Stimulated activated naive CD8-positive, alpha-beta T cell treated with anti-CD3 and anti-CD28 coated beads, Interleukin-15, Interleukin-2, amounts not matched to agents 100 ng/mL and 50 ng/mL, for 24 hours (primary cell): Measurements from ENCODE around the gene TBC1D5.

Experiments used
- H3K27ac Mint-ChIP-seq: one replicate; pipeline ENCODE4 v1.8.0; 2021; ENCODE audit warnings: mild to moderate bottlenecking, mixed read lengths
- H3K27me3 Mint-ChIP-seq: one replicate; pipeline ENCODE4 v1.8.0; 2021; ENCODE audit warnings: mixed read lengths
- H3K36me3 Mint-ChIP-seq: one replicate; pipeline ENCODE4 v1.8.0; 2021; ENCODE audit warnings: low read depth, mixed read lengths
- H3K4me1 Mint-ChIP-seq: one replicate; pipeline ENCODE4 v1.8.0; 2021; ENCODE audit warnings: low read depth, mixed read lengths
- H3K4me3 Mint-ChIP-seq: one replicate; pipeline ENCODE4 v1.8.0; 2021; ENCODE audit warnings: mild to moderate bottlenecking, mixed read lengths
- H3K9me3 Mint-ChIP-seq: one replicate; pipeline ENCODE4 v1.8.0; 2021; ENCODE audit warnings: mixed read lengths

Gene TBC1D5

GRCh38 chr3:17258823-17259436 is 483.5 kb downstream of the TBC1D5 start:
- no peaks in the 10 kb centered on the region for H3K27me3 Mint-ChIP-seq
- no peaks in the 10 kb centered on the region for H3K4me1 Mint-ChIP-seq
- no peak overlapping the region for H3K4me3 Mint-ChIP-seq
- no peak overlapping the region for H3K27ac Mint-ChIP-seq
- H3K36me3 Mint-ChIP-seq: peaks cover 5% of the 10 kb centered on the region
- H3K9me3 Mint-ChIP-seq: no peaks in the 10 kb centered on the region

GRCh38 chr3:17257269-17257668 is 485.2 kb downstream of the TBC1D5 start:
- Mint-ChIP-seq H3K27me3 (no peaks in the 10 kb centered on the region), H3K9me3 (no peaks in the 10 kb centered on the region), H3K27ac (no peak overlapping the region), H3K36me3 (peaks cover 5% of the 10 kb centered on the region), H3K4me3 (no peak overlapping the region), H3K4me1 (no peaks in the 10 kb centered on the region)

GRCh38 chr3:17243621-17244020 is 498.8 kb downstream of the TBC1D5 start:
- Mint-ChIP-seq H3K36me3 (no peaks in the 10 kb centered on the region), H3K4me1 (no peaks in the 10 kb centered on the region), H3K27me3 (no peaks in the 10 kb centered on the region)

GRCh38 chr3:17239417-17239816 is 503.0 kb downstream of the TBC1D5 start:
- H3K27ac Mint-ChIP-seq: no peak overlapping the region

More at GRCh38 chr3:17243621-17244020, 498.8 kb downstream of the TBC1D5 start:
- no peaks in the 10 kb centered on the region for H3K9me3 Mint-ChIP-seq
- no peak overlapping the region for H3K4me3 Mint-ChIP-seq
- H3K27ac Mint-ChIP-seq: no peak overlapping the region

GRCh38 chr3:17238023-17238422 is 504.4 kb downstream of the TBC1D5 start:
- no peaks in the 10 kb centered on the region for H3K36me3 Mint-ChIP-seq
- H3K9me3 Mint-ChIP-seq: no peaks in the 10 kb centered on the region
- no peak overlapping the region for H3K4me3 Mint-ChIP-seq
- H3K27me3 Mint-ChIP-seq: no peaks in the 10 kb centered on the region
- H3K4me1 Mint-ChIP-seq: peaks cover 19% of the 10 kb centered on the region
- H3K27ac Mint-ChIP-seq: no peak overlapping the region

More at GRCh38 chr3:17239417-17239816, 503.0 kb downstream of the TBC1D5 start:
- H3K4me3 Mint-ChIP-seq: no peak overlapping the region
- H3K9me3 Mint-ChIP-seq: no peaks in the 10 kb centered on the region
- no peaks in the 10 kb centered on the region for H3K27me3 Mint-ChIP-seq
- H3K4me1 Mint-ChIP-seq: peaks cover 13% of the 10 kb centered on the region
- H3K36me3 Mint-ChIP-seq: no peaks in the 10 kb centered on the region

GRCh38 chr3:17235310-17235709 is 507.1 kb downstream of the TBC1D5 start:
- Mint-ChIP-seq H3K27me3 (no peaks in the 10 kb centered on the region), H3K27ac (no peak overlapping the region), H3K4me1 (peaks cover 24% of the 10 kb centered on the region), H3K4me3 (no peak overlapping the region), H3K9me3 (no peaks in the 10 kb centered on the region), H3K36me3 (no peaks in the 10 kb centered on the region)

GRCh38 chr3:17234382-17234781 is 508.0 kb downstream of the TBC1D5 start:
- no peaks in the 10 kb centered on the region for H3K9me3 Mint-ChIP-seq

GRCh38 chr3:17233398-17233800 is 509.0 kb downstream of the TBC1D5 start:
- Mint-ChIP-seq H3K4me1 (peaks cover 24% of the 10 kb centered on the region), H3K27ac (no peak overlapping the region), H3K9me3 (no peaks in the 10 kb centered on the region), H3K36me3 (no peaks in the 10 kb centered on the region), H3K4me3 (no peak overlapping the region), H3K27me3 (no peaks in the 10 kb centered on the region)

More at GRCh38 chr3:17234382-17234781, 508.0 kb downstream of the TBC1D5 start:
- Mint-ChIP-seq H3K4me3 (no peak overlapping the region), H3K27ac (no peak overlapping the region), H3K27me3 (no peaks in the 10 kb centered on the region), H3K4me1 (peaks cover 24% of the 10 kb centered on the region), H3K36me3 (no peaks in the 10 kb centered on the region)

- H3K4me1 Mint-ChIP-seq: peaks cover 24% of the 10 kb centered on the region
- no peak overlapping the region for H3K27ac Mint-ChIP-seq
- no peaks in the 10 kb centered on the region for H3K27me3 Mint-ChIP-seq
- H3K36me3 Mint-ChIP-seq: no peaks in the 10 kb centered on the region
- H3K9me3 Mint-ChIP-seq: no peaks in the 10 kb centered on the region
- no peak overlapping the region for H3K4me3 Mint-ChIP-seq
Observed at GRCh38 chr3:17232442-17232841, 510.0 kb downstream of the TBC1D5 start.

- no peaks in the 10 kb centered on the region for H3K9me3 Mint-ChIP-seq
Observed at GRCh38 chr3:17231537-17232261, 510.7 kb downstream of the TBC1D5 start.

GRCh38 chr3:17227472-17227871 is 515.0 kb downstream of the TBC1D5 start:
- Mint-ChIP-seq H3K4me1 (peaks cover 4% of the 10 kb centered on the region), H3K27ac (no peak overlapping the region), H3K9me3 (no peaks in the 10 kb centered on the region), H3K27me3 (no peaks in the 10 kb centered on the region), H3K36me3 (peaks cover 2% of the 10 kb centered on the region), H3K4me3 (no peak overlapping the region)

More at GRCh38 chr3:17231537-17232261, 510.7 kb downstream of the TBC1D5 start:
- Mint-ChIP-seq H3K4me1 (peaks cover 24% of the 10 kb centered on the region), H3K27me3 (no peaks in the 10 kb centered on the region), H3K4me3 (no peak overlapping the region), H3K36me3 (no peaks in the 10 kb centered on the region), H3K27ac (no peak overlapping the region)

- H3K36me3 Mint-ChIP-seq: peaks cover 29% of the 10 kb centered on the region
- H3K4me3 Mint-ChIP-seq: no peak overlapping the region
- no peaks in the 10 kb centered on the region for H3K4me1 Mint-ChIP-seq
- no peaks in the 10 kb centered on the region for H3K27me3 Mint-ChIP-seq
- no peaks in the 10 kb centered on the region for H3K9me3 Mint-ChIP-seq
- no peak overlapping the region for H3K27ac Mint-ChIP-seq
Observed at GRCh38 chr3:17221529-17221928, 520.9 kb downstream of the TBC1D5 start.

- Mint-ChIP-seq H3K9me3 (no peaks in the 10 kb centered on the region), H3K4me1 (no peaks in the 10 kb centered on the region), H3K4me3 (no peak overlapping the region), H3K27ac (no peak overlapping the region), H3K36me3 (peaks cover 29% of the 10 kb centered on the region), H3K27me3 (no peaks in the 10 kb centered on the region)
Observed at GRCh38 chr3:17219593-17219992, 522.8 kb downstream of the TBC1D5 start.

GRCh38 chr3:17218587-17218986 is 523.8 kb downstream of the TBC1D5 start:
- no peaks in the 10 kb centered on the region for H3K4me1 Mint-ChIP-seq

GRCh38 chr3:17217588-17217987 is 524.8 kb downstream of the TBC1D5 start:
- no peaks in the 10 kb centered on the region for H3K27me3 Mint-ChIP-seq
- peaks cover 29% of the 10 kb centered on the region for H3K36me3 Mint-ChIP-seq
- H3K9me3 Mint-ChIP-seq: no peaks in the 10 kb centered on the region
- no peaks in the 10 kb centered on the region for H3K4me1 Mint-ChIP-seq
- H3K4me3 Mint-ChIP-seq: no peak overlapping the region
- no peak overlapping the region for H3K27ac Mint-ChIP-seq

More at GRCh38 chr3:17218587-17218986, 523.8 kb downstream of the TBC1D5 start:
- Mint-ChIP-seq H3K27ac (no peak overlapping the region), H3K27me3 (no peaks in the 10 kb centered on the region), H3K4me3 (no peak overlapping the region), H3K9me3 (no peaks in the 10 kb centered on the region), H3K36me3 (peaks cover 29% of the 10 kb centered on the region)
